Pancreas (tissue), 10 donors: ENCODE data around the gene TMEM200B. TPM values are rescaled to one million over a fixed set of nuclear protein-coding genes. Genes with fewer than 3 reads are reported as not detected.
A peak's percentile ranks its signal among the peaks of the same experiment; 100 is the strongest.
"Not testable (repeated sequence)": the region's sequence is repeated elsewhere in the genome, so short reads cannot be mapped to it uniquely, and the experiment has no call there.

Experiments used
- ATAC-seq, 4 donors: fragments of 200-7000 bp; cut with Tn5 transposase; one replicate each; pipeline versions ENCODE4 v1.8.0 to v1.9.1; 2020; ENCODE audit warnings: mild to moderate bottlenecking in 4 of 4, moderate library complexity in 4 of 4
- DNase-seq, 6 donors: peaks; one replicate each; pipeline ENCODE4 v3.0.0-alpha.2; 2020
- FAIRE-seq: peaks from 2 replicates; lab custom pipeline; 2012; peaks lifted over from hg19 to GRCh38; lab: Jason Lieb, UNC
- H3K27ac ChIP-seq, 4 donors: fragments of 200-600 bp; sonication (generic); 1 replicate in 3 of 4; 2 replicates in 1 of 4; pipeline versions ENCODE4 v1.5.0 to v1.8.0; 2020
- H3K27me3 ChIP-seq, 4 donors: fragments of 200-600 bp; one replicate each; pipeline ENCODE4 v1.8.0; 2021
- H3K36me3 ChIP-seq, 3 donors: fragments of 200-600 bp; sonication (generic) in 1 of 3; one replicate each; pipeline versions ENCODE4 v1.5.0 to v1.8.0; 2020 to 2021
- H3K4me1 ChIP-seq, 3 donors: fragments of 200-600 bp; one replicate each; pipeline ENCODE4 v1.8.0; 2021
- H3K4me3 ChIP-seq, 4 donors: fragments of 200-600 bp; sonication (generic) in 2 of 4; one replicate each; pipeline versions ENCODE4 v1.5.0 to v1.8.0; 2020 to 2021
- H3K9me3 ChIP-seq, 4 donors: fragments of 200-600 bp; one replicate each; pipeline ENCODE4 v1.8.0; 2021
- CTCF ChIP-seq, 4 donors: fragments of 200-600 bp; sonication (generic) in 3 of 4; IDR thresholded peaks; one replicate each; pipeline versions ENCODE4 v1.5.0 to v1.8.0; 2021; ENCODE audit warnings: antibody characterized with exemption in 4 of 4
- WGBS, 2 donors: extraction: QIAGEN DNeasy Blood & Tissue Kit; methylation state at CpG; one replicate each; pipeline ENCODE4 v1.1.7; 2013; 5-methylcytosine and 5-hydroxymethylcytosine counted together
- intact Hi-C, 3 donors: fragments of 100-400 bp; cut with DNase I; formaldehyde crosslinking; loops; one replicate each; pipeline versions ENCODE4 v1.11.1 to v1.14.2; 2022
- polyA plus RNA-seq, 2 donors: library from polyadenylated mRNA; stranded (reverse); fragments of 200-250 nt; gene quantifications; one replicate each; pipeline ENCODE4 v1.2.3, GENCODE V29; 2013
- total RNA-seq, 6 donors: library from RNA; stranded (reverse); fragmentation: NEBNext Ultra II Directional in 4 of 6; extraction: Animal tissue kit (Norgen Biotek cat#: 25700) in 4 of 6; gene quantifications; one replicate each; pipeline versions ENCODE4 v1.2.1 to v1.2.4, GENCODE V29; 2021 to 2023
- donor health status: healthy with polysubstance abuse.
- donor health status: DM: no; HTN: no; CAD: no; lungs with moderate emphysema.
- donor health status: DM: no; HTN: no; CAD: no.
- donor health status: control.
- donor health status: control.
- donor health status: Bipolar disorder and iron deficiency.
- donor health status: DM: yes; HTN: yes; CAD: no.
- donor health status: DM: no; HTN: no; CAD: no.
- donor health status: DM: no; HTN: no; CAD: no.
- donor health status: DM: yes; HTN: yes; CAD: no.

The TMEM200B gene
- total and polyA plus RNA-seq, 8 donors = 0.23 to 1.3 (median 0.73) TPM

DNA sequence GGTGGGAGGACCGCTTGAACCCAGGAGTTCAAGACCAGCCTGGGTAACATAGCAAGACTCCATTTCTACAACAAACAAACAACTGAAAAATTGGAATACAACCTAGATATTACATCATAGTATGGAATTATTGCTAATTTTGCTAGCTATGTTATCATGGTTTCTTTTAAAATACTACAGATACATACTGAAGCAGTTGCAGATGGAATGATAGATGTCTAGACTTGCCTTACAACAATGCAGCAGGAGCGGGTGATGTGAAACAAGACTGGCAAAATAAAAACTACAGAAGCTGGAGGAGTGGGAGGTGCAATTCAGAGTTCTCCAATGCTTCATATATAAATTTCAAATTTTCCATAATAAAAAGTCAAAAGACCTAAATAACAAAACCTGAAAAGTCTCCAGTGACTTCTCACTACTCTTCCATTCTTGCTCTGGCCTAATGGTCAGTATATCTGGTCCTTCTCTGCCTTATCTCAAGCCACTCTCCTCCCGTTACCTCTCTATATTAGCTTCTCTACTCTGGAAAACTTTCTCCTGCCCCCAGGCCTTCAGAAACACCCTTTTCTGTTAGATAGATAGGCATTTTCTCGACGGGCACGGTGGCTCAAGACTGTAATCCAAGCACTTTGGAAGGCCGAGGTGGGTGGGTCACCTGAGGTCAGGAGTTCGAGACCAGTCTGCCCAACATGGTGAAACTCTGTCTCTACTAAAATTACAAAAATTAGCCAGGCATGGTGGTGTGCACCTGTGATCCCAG lies 28.5 kb upstream of the TMEM200B start:
- FAIRE-seq = no peak
- H3K4me3 ChIP-seq = no peak overlapping the region
- no peak for ATAC-seq
- DNase-seq = no peak
- peaks cover 2 to 15% (median 11%) of the 10 kb centered on the region in 3 donors for H3K4me1 ChIP-seq
- H3K27ac ChIP-seq = no peak overlapping the region
- no peaks in the 10 kb centered on the region for H3K9me3 ChIP-seq
- peaks cover 5 to 71% (median 67%) of the 10 kb centered on the region in 3 donors for H3K36me3 ChIP-seq
- TF ChIP-seq CTCF (IDR thresholded peaks at IDR 0.05) = no peak
- H3K27me3 ChIP-seq = no peaks in the 10 kb centered on the region
- WGBS, 2 donors = 87 to 94% methylated on average over 8 of the region's 8 CpGs
- intact Hi-C loops = no loop called here

DNA sequence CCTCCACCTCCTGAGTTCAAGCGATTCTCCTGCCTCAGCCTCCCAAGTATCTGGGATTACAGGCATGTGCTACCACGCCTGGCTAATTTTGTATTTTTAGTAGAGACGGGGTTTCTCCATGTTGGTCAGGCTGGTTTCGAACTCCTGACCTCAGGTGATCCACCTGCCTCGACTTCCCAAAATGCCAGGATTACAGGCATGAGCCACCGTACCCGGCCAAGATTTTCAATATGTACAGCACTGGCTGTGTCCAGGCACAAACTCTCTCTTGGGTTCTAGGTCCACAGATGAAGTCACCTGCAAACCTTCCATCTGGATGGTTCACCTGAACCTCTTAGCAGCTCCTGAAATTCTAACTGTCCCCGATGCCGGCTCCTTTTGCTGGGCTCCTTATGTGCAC lies 26.6 kb upstream of the TMEM200B start:
- H3K36me3 ChIP-seq = peaks cover 5 to 71% (median 67%) of the 10 kb centered on the region in 3 donors

GRCh38 chr1:29148656-29149491 lies 25.2 kb upstream of the TMEM200B start:
- H3K9me3 ChIP-seq = no peaks in the 10 kb centered on the region
- no peaks in the 10 kb centered on the region for H3K27me3 ChIP-seq
- no peak overlapping the region for H3K27ac ChIP-seq
- no peak for FAIRE-seq
- 95 to 96% methylated on average over 35 of the region's 35 CpGs for WGBS, 2 donors
- H3K4me3 ChIP-seq = no peak overlapping the region
- intact Hi-C loops = no loop called here
- H3K4me1 ChIP-seq = peaks cover 0 to 2% (median 0%) of the 10 kb centered on the region in 3 donors
- no peak for DNase-seq
- ATAC-seq = no peak
- peaks cover 2 to 63% (median 59%) of the 10 kb centered on the region in 3 donors for H3K36me3 ChIP-seq
- TF ChIP-seq CTCF (IDR thresholded peaks at IDR 0.05) = no peak

More for the DNA sequence above, 26.6 kb upstream of the TMEM200B start:
- H3K4me3 ChIP-seq, ATAC-seq, H3K27ac ChIP-seq, H3K4me1 ChIP-seq, FAIRE-seq, intact Hi-C loops, H3K27me3 ChIP-seq, DNase-seq, H3K9me3 ChIP-seq: not testable (repeated sequence)
- WGBS, 2 donors = 95 to 98% methylated on average over 9 of the region's 9 CpGs

DNA sequence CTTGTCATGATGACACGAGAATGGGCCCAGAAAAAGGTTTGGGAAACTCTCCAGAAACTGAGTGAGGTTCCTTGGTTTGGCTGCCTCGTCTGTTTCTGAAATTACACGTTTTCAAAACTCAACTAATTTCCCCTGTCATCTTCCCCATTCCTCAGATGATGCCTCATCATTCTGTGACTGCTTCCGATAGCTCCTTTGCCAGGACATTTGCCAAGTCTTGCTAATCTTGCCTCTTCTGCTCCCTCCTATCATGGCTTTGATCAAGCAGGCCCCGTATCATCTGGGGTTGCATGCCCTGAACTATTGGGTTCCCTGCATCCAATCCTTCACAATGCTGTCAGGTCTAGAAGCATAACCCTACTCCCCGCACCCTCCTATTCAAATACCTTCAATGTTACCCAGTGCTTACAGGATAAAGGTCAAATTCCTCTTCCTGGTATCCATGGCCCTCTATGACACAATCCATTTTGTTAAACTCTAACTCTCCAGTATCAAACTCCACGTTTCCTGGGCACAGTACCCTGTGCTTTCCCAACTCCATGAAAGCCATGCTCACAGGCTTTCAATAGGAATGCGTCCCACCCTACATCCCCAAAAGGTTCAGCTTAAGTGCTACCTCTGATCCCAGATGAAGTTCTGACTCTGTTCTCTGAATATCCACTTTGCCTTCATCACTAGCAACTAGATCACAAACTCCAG lies 22.2 kb upstream of the TMEM200B start:
- WGBS, 2 donors = 64 to 70% methylated on average over 8 of the region's 8 CpGs
- H3K4me1 ChIP-seq = peaks cover 0 to 2% (median 0%) of the 10 kb centered on the region in 3 donors
- FAIRE-seq (no peak), ATAC-seq (peak; percentile 47 to 80 (median 68)), DNase-seq (no peak)
- H3K27me3 ChIP-seq = no peaks in the 10 kb centered on the region
- no peak for TF ChIP-seq CTCF (IDR thresholded peaks at IDR 0.05)
- intact Hi-C loops = no loop called here
- H3K4me3 ChIP-seq = no peak overlapping the region
- peak overlapping the region in 2 of 4 donors; percentile 16 to 33 for H3K27ac ChIP-seq
- peaks cover 2 to 36% (median 29%) of the 10 kb centered on the region in 3 donors for H3K36me3 ChIP-seq
- H3K9me3 ChIP-seq = no peaks in the 10 kb centered on the region

GRCh38 chr1:29144178-29144577 lies 20.5 kb upstream of the TMEM200B start:
- DNase-seq (no peak), FAIRE-seq (no peak), ATAC-seq (no peak)
- Histone ChIP-seq H3K4me3 (no peak overlapping the region), H3K27ac (no peak overlapping the region), H3K36me3 (peaks cover 2 to 19% (median 15%) of the 10 kb centered on the region in 3 donors), H3K27me3 (no peaks in the 10 kb centered on the region), H3K4me1 (peaks cover 0 to 2% (median 0%) of the 10 kb centered on the region in 3 donors), H3K9me3 (no peaks in the 10 kb centered on the region)
- 97% methylated on average over 2 of the region's 2 CpGs for WGBS, 2 donors
- intact Hi-C loops = no loop called here
- TF ChIP-seq CTCF (IDR thresholded peaks at IDR 0.05) = no peak
